ENCODE data around the gene ARHGEF4.

ARHGEF4 gene

GRCh38 chr2:131056204-131056931 lies 219.7 kb downstream of the ARHGEF4 start:
- DNase-seq (ENCODE audit: low read depth): no peak
- no peak for TF ChIP-seq CTCF (conservative IDR thresholded peaks at IDR 0.05; ENCODE audit: low read depth, low read length)
- no peak overlapping the region for H3K4me3 ChIP-seq (ENCODE audit: low read length)

GRCh38 chr2:131056932-131057287 lies 220.2 kb downstream of the ARHGEF4 start:
- DNase-seq (ENCODE audit: low read depth): no peak
- no peak for TF ChIP-seq CTCF (conservative IDR thresholded peaks at IDR 0.05; ENCODE audit: low read depth, low read length)
- H3K4me3 ChIP-seq (ENCODE audit: low read length): no peak overlapping the region

- H3K4me3 ChIP-seq (ENCODE audit: low read length): no peak overlapping the region
- no peak for TF ChIP-seq CTCF (conservative IDR thresholded peaks at IDR 0.05; ENCODE audit: low read depth, low read length)
- no peak for DNase-seq (ENCODE audit: low read depth)
Observed at GRCh38 chr2:131058214-131058843, 221.6 kb downstream of the ARHGEF4 start.

- no peak for DNase-seq (ENCODE audit: low read depth)
- no peak for TF ChIP-seq CTCF (conservative IDR thresholded peaks at IDR 0.05; ENCODE audit: low read depth, low read length)
- H3K4me3 ChIP-seq (ENCODE audit: low read length): no peak overlapping the region
Observed at GRCh38 chr2:131058920-131059319, 222.2 kb downstream of the ARHGEF4 start.

GRCh38 chr2:131063501-131064283 lies 227.0 kb downstream of the ARHGEF4 start:
- no peak for DNase-seq (ENCODE audit: low read depth)
- H3K4me3 ChIP-seq (ENCODE audit: low read length): no peak overlapping the region
- TF ChIP-seq CTCF (conservative IDR thresholded peaks at IDR 0.05; ENCODE audit: low read depth, low read length): no peak

- H3K4me3 ChIP-seq (ENCODE audit: low read length): no peak overlapping the region
- no peak for TF ChIP-seq CTCF (conservative IDR thresholded peaks at IDR 0.05; ENCODE audit: low read depth, low read length)
- DNase-seq (ENCODE audit: low read depth): no peak
Observed at GRCh38 chr2:131064589-131065512, 228.1 kb downstream of the ARHGEF4 start.

Measured in retinal pigment epithelial cell (primary cell).